ENCODE data around the gene IGSF9. TPM values are rescaled to one million over a fixed set of nuclear protein-coding genes. Genes with fewer than 3 reads are reported as not detected.

IGSF9 gene
- total RNA-seq, 1 experiment from 2014 or later = not detected

DNA sequence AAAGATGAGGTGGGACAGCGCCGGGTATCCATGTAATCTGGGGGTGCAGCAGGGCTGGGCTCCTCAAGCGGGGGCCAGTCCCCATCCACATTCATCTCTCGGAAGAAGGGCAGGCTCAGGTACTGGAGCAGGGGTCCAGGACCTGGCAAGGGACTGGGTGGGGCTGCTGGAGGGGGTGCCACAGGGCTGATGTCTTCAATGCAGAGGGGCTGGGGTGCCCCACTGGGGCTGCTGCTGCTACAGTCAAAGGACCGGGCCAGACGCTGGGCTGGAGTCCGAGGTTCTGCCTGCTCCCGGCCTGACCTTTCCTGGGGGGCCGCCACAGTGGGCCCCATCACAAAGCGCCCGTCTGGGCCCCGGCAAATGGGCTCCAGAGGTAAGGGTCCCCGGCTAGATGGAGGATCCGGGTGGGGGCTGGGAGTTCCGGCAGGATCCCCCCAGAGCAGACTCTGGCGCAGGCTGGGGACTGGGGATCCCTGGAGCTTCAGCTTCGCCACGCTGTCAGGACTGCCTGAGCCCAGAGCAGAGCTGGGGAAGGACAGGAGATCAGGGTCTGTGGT lies 16.8 kb downstream of the IGSF9 start:
- no peak for DNase-seq (ENCODE audit: low read depth, low spot score)
- in situ Hi-C loops (cut with HindIII; ENCODE audit: low pct_unique_long_range_greater_than_20kb, low sequenced_read_pairs) = no loop called here

- in situ Hi-C loops (cut with HindIII; ENCODE audit: low pct_unique_long_range_greater_than_20kb, low sequenced_read_pairs) = no loop called here
Observed at GRCh38 chr1:159927849-159928431, 17.5 kb downstream of the IGSF9 start.

GRCh38 chr1:159927211-159927848 lies 18.1 kb downstream of the IGSF9 start:
- in situ Hi-C loops (cut with HindIII; ENCODE audit: low pct_unique_long_range_greater_than_20kb, low sequenced_read_pairs) = no loop called here
- DNase-seq (ENCODE audit: low read depth, low spot score) = no peak

More at GRCh38 chr1:159927849-159928431, 17.5 kb downstream of the IGSF9 start:
- no peak for DNase-seq (ENCODE audit: low read depth, low spot score)

DNA sequence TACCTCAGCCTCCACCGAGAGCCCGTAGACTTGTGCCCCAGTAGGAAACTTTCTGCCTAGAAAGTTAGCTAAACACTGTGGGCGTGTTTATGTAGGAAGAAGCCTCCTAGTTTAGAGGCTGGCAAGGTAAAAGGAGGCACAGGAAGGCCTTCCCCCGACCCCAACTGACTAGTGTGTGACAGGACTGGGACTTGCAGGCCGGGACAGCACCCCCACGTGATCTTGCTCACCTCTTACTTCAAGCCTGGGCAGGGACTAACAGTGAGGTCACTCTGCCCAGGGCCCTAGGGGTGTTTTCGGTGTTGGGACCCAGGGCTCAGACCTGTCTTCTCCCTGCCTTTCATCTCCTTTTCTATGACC lies 19.7 kb downstream of the IGSF9 start:
- in situ Hi-C loops (cut with HindIII; ENCODE audit: low pct_unique_long_range_greater_than_20kb, low sequenced_read_pairs) = no loop called here
- no peak for DNase-seq (ENCODE audit: low read depth, low spot score)

DNA sequence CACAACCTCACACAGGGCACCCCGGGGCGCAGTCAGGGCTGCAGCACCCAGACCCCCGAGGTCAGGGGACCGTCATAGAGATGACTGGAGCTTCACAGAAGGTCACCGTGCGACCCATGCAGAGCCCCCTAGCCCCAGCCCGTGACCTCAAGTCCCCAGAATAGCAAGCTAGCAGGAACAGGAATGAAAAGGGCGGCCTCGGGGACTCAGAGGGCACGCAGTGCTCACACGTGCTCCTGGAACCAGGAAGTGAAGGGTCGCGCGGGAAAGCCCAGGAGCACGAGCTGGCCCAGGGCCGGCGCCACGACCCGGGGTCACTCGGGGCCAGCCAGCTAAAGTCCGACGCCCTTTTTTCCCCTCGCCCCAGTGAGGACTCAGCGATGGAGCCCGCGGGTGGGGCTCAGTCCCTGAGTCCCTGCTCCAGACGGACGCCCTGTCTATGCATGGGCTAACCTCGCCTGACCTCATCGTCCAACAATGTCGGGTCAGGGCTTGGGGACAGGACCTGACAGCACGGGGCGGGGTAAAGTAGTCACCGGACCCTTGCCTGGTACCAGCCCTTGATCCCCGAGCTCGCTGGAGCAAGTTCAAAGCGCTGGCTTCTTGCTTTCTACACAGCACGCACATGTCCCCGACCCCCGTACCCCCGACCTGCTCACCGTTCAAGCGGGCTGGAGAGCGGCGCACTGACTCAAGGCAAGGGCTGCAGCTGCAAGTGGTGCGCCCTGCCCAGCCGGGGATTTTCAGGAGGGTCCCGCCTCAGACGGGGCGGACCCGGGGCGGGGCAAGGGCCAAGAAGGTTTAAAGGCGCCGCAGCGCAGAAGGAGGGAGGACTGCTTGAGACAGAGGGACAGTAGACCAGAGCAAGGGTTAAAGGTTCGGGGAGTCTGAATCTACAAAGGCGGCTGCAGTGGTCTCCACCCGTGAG lies 20.4 kb downstream of the IGSF9 start, which contains the start of gene TAGLN2:
TSS of gene TAGLN2 (minus strand) at position 717 of the 928 bp plus-strand sequence. CDS start 4,998 bp downstream, outside the sequence.
- in situ Hi-C loops (cut with HindIII; ENCODE audit: low pct_unique_long_range_greater_than_20kb, low sequenced_read_pairs) = no loop called here
- peak; percentile 90 for DNase-seq (ENCODE audit: low read depth, low spot score)

DNA sequence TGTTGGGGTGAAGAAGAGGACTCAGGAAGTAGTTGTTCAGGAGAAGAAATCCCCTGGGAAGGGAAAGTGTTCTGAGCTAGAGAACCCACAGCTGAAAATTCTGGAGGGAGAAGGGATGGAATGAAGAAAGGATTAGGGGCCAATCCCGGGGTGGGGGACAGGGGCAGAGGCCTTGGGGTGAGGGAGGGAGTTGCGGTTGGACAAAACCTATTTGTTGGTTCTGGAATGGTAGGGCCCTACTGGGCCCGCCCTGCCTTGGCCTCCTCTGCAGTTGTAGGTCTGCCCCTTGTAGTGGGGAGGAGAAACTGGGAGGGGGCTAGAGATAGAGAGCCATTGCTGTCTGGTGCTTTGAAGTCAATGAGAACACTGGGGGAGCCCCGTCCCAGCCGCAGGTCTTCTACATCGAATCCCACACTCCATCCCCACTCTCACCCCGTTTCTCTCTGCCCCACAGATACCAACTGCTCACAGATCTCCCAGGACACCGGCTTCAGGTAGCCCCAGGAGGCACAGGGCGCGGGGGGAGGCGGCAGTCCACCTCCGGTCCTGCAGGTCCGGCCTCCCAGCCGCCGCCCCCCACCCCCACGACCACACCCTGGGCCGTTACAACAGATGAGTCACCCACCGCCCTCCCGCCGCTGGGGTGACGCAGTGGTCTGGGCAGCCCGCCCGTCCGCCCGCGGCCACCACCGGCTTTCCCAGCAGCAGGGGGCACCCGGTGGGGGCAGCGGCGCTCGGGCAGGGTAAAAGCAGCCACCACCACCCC lies 21.2 kb downstream of the IGSF9 start:
- in situ Hi-C loops (cut with HindIII; ENCODE audit: low pct_unique_long_range_greater_than_20kb, low sequenced_read_pairs) = no loop called here
- peak; percentile 48 for DNase-seq (ENCODE audit: low read depth, low spot score)

GRCh38 chr1:159923203-159924024 lies 22.0 kb downstream of the IGSF9 start:
- in situ Hi-C loops (cut with HindIII; ENCODE audit: low pct_unique_long_range_greater_than_20kb, low sequenced_read_pairs) = no loop called here
- no peak for DNase-seq (ENCODE audit: low read depth, low spot score)

DNA sequence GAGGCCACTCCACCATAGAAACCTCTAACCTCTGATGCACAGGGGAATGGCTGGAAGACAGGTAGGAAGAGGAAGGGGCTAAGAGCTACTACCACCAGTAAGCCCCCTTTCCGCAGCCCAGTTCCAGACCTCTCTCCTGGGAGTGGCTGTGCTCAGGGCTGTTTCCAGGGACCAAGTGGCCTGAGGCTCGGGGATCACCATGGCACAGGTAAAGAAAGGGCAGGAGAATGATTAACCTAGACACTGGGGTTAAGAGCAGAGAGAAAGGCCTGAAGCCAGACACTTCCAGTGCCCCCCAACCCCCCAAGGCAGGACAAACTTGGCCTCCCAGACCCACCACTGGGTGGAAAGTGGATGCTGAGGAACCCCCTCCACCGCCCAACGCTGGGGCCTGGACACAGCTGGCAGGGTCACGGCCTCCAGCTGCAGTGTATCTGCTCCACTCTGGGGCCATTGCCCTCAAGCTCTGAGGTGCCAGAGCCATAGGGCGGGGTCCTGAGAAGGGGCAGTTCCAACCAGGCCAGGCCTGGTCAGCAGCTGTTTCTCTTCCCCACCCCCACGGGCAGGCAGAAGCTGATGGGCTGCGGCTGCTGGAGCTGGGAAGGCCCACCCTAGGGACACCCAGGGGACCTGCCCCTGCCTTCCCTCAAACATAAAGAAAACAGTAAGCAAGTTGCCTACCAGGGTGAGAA lies 22.8 kb downstream of the IGSF9 start:
- no peak for DNase-seq (ENCODE audit: low read depth, low spot score)
- in situ Hi-C loops (cut with HindIII; ENCODE audit: low pct_unique_long_range_greater_than_20kb, low sequenced_read_pairs) = no loop called here

- no peak for DNase-seq (ENCODE audit: low read depth, low spot score)
- in situ Hi-C loops (cut with HindIII; ENCODE audit: low pct_unique_long_range_greater_than_20kb, low sequenced_read_pairs) = no loop called here
Observed at GRCh38 chr1:159921700-159922504, 23.5 kb downstream of the IGSF9 start.

DNA sequence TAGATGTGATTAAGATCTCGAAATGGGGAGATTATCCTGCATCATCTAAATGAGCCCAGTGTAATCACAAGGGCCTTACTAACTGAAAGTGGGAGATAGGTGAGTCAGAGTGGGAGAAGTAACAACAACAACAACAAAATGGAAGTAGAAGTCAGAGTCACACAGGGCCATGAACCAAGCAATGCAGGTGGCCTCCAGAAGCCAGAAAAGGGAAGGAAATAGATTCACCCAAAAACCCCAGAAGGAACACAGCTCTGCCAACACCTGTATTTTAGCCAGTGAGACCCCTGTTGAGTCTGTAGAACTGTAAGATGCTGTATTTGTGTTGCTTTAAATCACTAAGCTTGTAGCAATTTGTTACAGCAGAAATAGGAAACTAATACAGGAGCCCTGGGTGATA lies 24.2 kb downstream of the IGSF9 start:
- in situ Hi-C loops (cut with HindIII; ENCODE audit: low pct_unique_long_range_greater_than_20kb, low sequenced_read_pairs) = no loop called here
- no peak for DNase-seq (ENCODE audit: low read depth, low spot score)

GRCh38 chr1:159920651-159921050 lies 24.8 kb downstream of the IGSF9 start:
- no peak for DNase-seq (ENCODE audit: low read depth, low spot score)
- in situ Hi-C loops (cut with HindIII; ENCODE audit: low pct_unique_long_range_greater_than_20kb, low sequenced_read_pairs) = no loop called here

- in situ Hi-C loops (cut with HindIII; ENCODE audit: low pct_unique_long_range_greater_than_20kb, low sequenced_read_pairs) = no loop called here
- DNase-seq (ENCODE audit: low read depth, low spot score) = no peak
Observed at GRCh38 chr1:159920202-159920601, 25.2 kb downstream of the IGSF9 start.

- in situ Hi-C loops (cut with HindIII; ENCODE audit: low pct_unique_long_range_greater_than_20kb, low sequenced_read_pairs) = no loop called here
- DNase-seq (ENCODE audit: low read depth, low spot score) = no peak
Observed at GRCh38 chr1:159919236-159919865, 26.1 kb downstream of the IGSF9 start.

GRCh38 chr1:159918352-159919200 lies 26.8 kb downstream of the IGSF9 start:
- no peak for DNase-seq (ENCODE audit: low read depth, low spot score)
- in situ Hi-C loops (cut with HindIII; ENCODE audit: low pct_unique_long_range_greater_than_20kb, low sequenced_read_pairs) = no loop called here
